HepG2 (cell line): ENCODE results near the gene USP27X. TPM values are rescaled to one million over a fixed set of nuclear protein-coding genes. Genes with fewer than 3 reads are reported as not detected.

Experiments used
- ADNP ChIP-seq: sonication (generic); formaldehyde crosslinking; IDR thresholded peaks from 2 replicates; pipeline ENCODE4 v1.4.0; 2020; ENCODE audit warnings: missing genetic modification reagents
- ASH2L ChIP-seq: fragments of 300-600, 200-600 bp; sonication (generic); IDR thresholded peaks from 2 replicates; pipeline ENCODE4 v1.7.0; 2017; ENCODE audit warnings: low read depth, mild to moderate bottlenecking, moderate library complexity, mixed read lengths, low read length; ENCODE audit not compliant: insufficient read length
- ATF3 ChIP-seq: sonication (generic); formaldehyde crosslinking; IDR thresholded peaks from 2 replicates; pipeline ENCODE4 v1.4.0; 2020; ENCODE audit warnings: missing genetic modification reagents
- ATF6 ChIP-seq: sonication (generic); formaldehyde crosslinking; conservative IDR thresholded peaks from 2 replicates; pipeline ENCODE4 v1.4.0; 2020; ENCODE audit warnings: missing genetic modification reagents
- CREBL2 ChIP-seq: sonication (generic); formaldehyde crosslinking; IDR thresholded peaks from 2 replicates; pipeline ENCODE4 v1.8.1; 2023; ENCODE audit warnings: missing genetic modification reagents, mild to moderate bottlenecking, borderline replicate concordance
- KMT2A ChIP-seq: sonication (generic); formaldehyde crosslinking; IDR thresholded peaks from 2 replicates; pipeline ENCODE4 v1.4.0; 2020; ENCODE audit warnings: missing genetic modification reagents
- KMT2B ChIP-seq: IDR thresholded peaks from 2 replicates; pipeline ENCODE4 v1.6.1; 2016; ENCODE audit warnings: missing genetic modification reagents, missing compliant biosample characterization
- LCORL ChIP-seq, 2 experiments: fragments of 450-650 bp in 1 of 2; sonication (generic) in 1 of 2; formaldehyde crosslinking in 1 of 2; IDR thresholded peaks; 2 replicates each; pipeline versions ENCODE4 v1.5.0 to v1.6.1; 2017 to 2020; ENCODE audit warnings: antibody characterized with exemption in 1 of 2, missing genetic modification reagents in 1 of 2
- NFKB2 ChIP-seq: sonication (generic); formaldehyde crosslinking; IDR thresholded peaks from 2 replicates; pipeline ENCODE4 v1.4.0; 2020; ENCODE audit warnings: missing genetic modification reagents, borderline replicate concordance
- NFKBIZ ChIP-seq: IDR thresholded peaks from 2 replicates; pipeline ENCODE4 v1.6.1; 2018; ENCODE audit warnings: missing genetic modification reagents, missing compliant biosample characterization
- PPARG ChIP-seq: conservative IDR thresholded peaks from 2 replicates; pipeline ENCODE4 v1.6.1; 2016; ENCODE audit warnings: missing biosample characterization, missing genetic modification reagents
- RBM22 ChIP-seq: fragments of 200-400 bp; formaldehyde crosslinking; optimal IDR thresholded peaks from 2 replicates; pipeline ENCODE3; 2017; ENCODE audit warnings: mild to moderate bottlenecking, low read length, moderate library complexity
- SRSF1 ChIP-seq: fragments of 200-400 bp; formaldehyde crosslinking; optimal IDR thresholded peaks from 2 replicates; pipeline ENCODE3; 2017; ENCODE audit warnings: mild to moderate bottlenecking, low read depth, low read length, moderate library complexity
- TAF1 ChIP-seq: sonication (generic); formaldehyde crosslinking; IDR thresholded peaks from 2 replicates; pipeline ENCODE4 v1.4.0; 2020; ENCODE audit warnings: missing genetic modification reagents
- THYN1 ChIP-seq: sonication (generic); formaldehyde crosslinking; IDR thresholded peaks from 2 replicates; pipeline ENCODE4 v1.8.1; 2023; ENCODE audit warnings: low read depth, mild to moderate bottlenecking, moderate library complexity, missing genetic modification reagents, borderline replicate concordance
- TRAFD1 ChIP-seq: sonication (generic); formaldehyde crosslinking; IDR thresholded peaks from 2 replicates; pipeline ENCODE4 v1.5.1; 2020; ENCODE audit warnings: missing genetic modification reagents, mild to moderate bottlenecking, borderline replicate concordance
- ZBTB1 ChIP-seq: sonication (generic); formaldehyde crosslinking; IDR thresholded peaks from 2 replicates; pipeline ENCODE4 v1.4.0; 2020; ENCODE audit warnings: missing genetic modification reagents, borderline replicate concordance
- ZBTB21 ChIP-seq: sonication (generic); formaldehyde crosslinking; IDR thresholded peaks from 2 replicates; pipeline ENCODE4 v1.4.0; 2020; ENCODE audit warnings: missing genetic modification reagents
- ZEB1 ChIP-seq: IDR thresholded peaks from 2 replicates; pipeline ENCODE4 v1.6.1; 2012; ENCODE audit warnings: mild to moderate bottlenecking, low read depth, inconsistent platforms; ENCODE audit not compliant: insufficient replicate concordance
- ZNF292 ChIP-seq: sonication (generic); formaldehyde crosslinking; IDR thresholded peaks from 2 replicates; pipeline ENCODE4 v1.8.1; 2022; ENCODE audit warnings: mild to moderate bottlenecking, low read depth, missing genetic modification reagents, borderline replicate concordance
- ZNF501 ChIP-seq: sonication (generic); formaldehyde crosslinking; IDR thresholded peaks from 2 replicates; pipeline ENCODE4 v1.5.1; 2020; ENCODE audit warnings: mild to moderate bottlenecking, moderate library complexity, missing genetic modification reagents
- ZNF564 ChIP-seq: sonication (generic); formaldehyde crosslinking; IDR thresholded peaks from 2 replicates; pipeline ENCODE4 v1.8.1; 2023; ENCODE audit warnings: mild to moderate bottlenecking, missing genetic modification reagents
- ZNF576 ChIP-seq: sonication (generic); formaldehyde crosslinking; IDR thresholded peaks from 2 replicates; pipeline ENCODE4 v1.4.0; 2020; ENCODE audit warnings: mild to moderate bottlenecking, missing genetic modification reagents
- ZNF724P ChIP-seq: sonication (generic); formaldehyde crosslinking; IDR thresholded peaks from 2 replicates; pipeline ENCODE4 v1.8.0; 2022; ENCODE audit warnings: missing genetic modification reagents, borderline replicate concordance
- polyA plus RNA-seq, 8 experiments: library from polyadenylated mRNA; depleted of rRNA in 3 of 8; stranded (reverse) in 7 of 8; unstranded in 1 of 8; fragments of >200 nt; fragmentation: Illumina TruSeq in 4 of 8; extraction: Trizol in 4 of 8; gene quantifications; 2 replicates each; pipeline versions ENCODE4 v1.2.1 to v1.2.3, GENCODE V29; 2011 to 2016; ENCODE audit warnings: low read depth in 4 of 8, missing spikeins in 1 of 8, mixed read lengths in 1 of 8; ENCODE audit not compliant: insufficient read depth in 1 of 8
- total RNA-seq, 5 experiments: library from RNA; depleted of rRNA; stranded (reverse); fragments of >200 nt; fragmentation: Illumina TruSeq; extraction: Trizol; gene quantifications; 2 replicates each; pipeline ENCODE4 v1.2.3, GENCODE V29; 2016; ENCODE audit warnings: low read depth in 1 of 5

USP27X gene
- total and polyA plus RNA-seq, 2 of the 13 experiments (the other 11 are each of a cell fraction or from before 2014, with no cell fraction given): 7.2 to 9.7 TPM

- TF ChIP-seq ZEB1: peak; percentile 33
- no peak for TF ChIP-seq NFKB2 (CRISPR knock-in tag)
- TF ChIP-seq RBM22: no peak
- TF ChIP-seq NFKBIZ (CRISPR knock-in tag): no peak
- TF ChIP-seq PPARG (CRISPR knock-in tag): 0 out of 2 replicates have a peak, but pooled peaks have one; percentile 21
- no peak for TF ChIP-seq ADNP (CRISPR knock-in tag)
- peak; percentile 53; the same call in 1 of the 2 replicates for TF ChIP-seq TAF1 (CRISPR knock-in tag)
- no peak for TF ChIP-seq ZNF564
- no peak for TF ChIP-seq ZBTB1 (CRISPR knock-in tag)
- TF ChIP-seq LCORL (IDR thresholded peaks at IDR 0.05): no peak
- TF ChIP-seq LCORL (CRISPR knock-in tag; IDR thresholded peaks at IDR 0.05): peak; percentile 68; the same call in 1 of the 2 replicates
- no peak for TF ChIP-seq ZNF576
- no peak for TF ChIP-seq ATF3
- TF ChIP-seq KMT2B (CRISPR knock-in tag): no peak
- no peak for TF ChIP-seq ZNF724P
- TF ChIP-seq ZBTB21 (CRISPR knock-in tag): no peak
- no peak for TF ChIP-seq CREBL2
- TF ChIP-seq KMT2A (CRISPR knock-in tag): no peak
- TF ChIP-seq ASH2L: no peak
- no peak for TF ChIP-seq SRSF1
- TF ChIP-seq TRAFD1 (CRISPR knock-in tag): no peak
- TF ChIP-seq THYN1 (CRISPR knock-in tag): no peak
- no peak for TF ChIP-seq ATF6
- 0 out of 2 replicates have a peak, but pooled peaks have one; percentile 22 for TF ChIP-seq ZNF292 (CRISPR knock-in tag)
- TF ChIP-seq ZNF501 (CRISPR knock-in tag): 0 out of 2 replicates have a peak, but pooled peaks have one; percentile 39
These were observed 1.7 kb upstream of the USP27X start (continued) for GRCh38 chrX:49877397-49878101.
